Psoas muscle (tissue), 8 donors: ENCODE data around the gene USP48. TPM values are rescaled to one million over a fixed set of nuclear protein-coding genes. Genes with fewer than 3 reads are reported as not detected.

Experiments
- ATAC-seq, 4 donors: fragments of 200-7000 bp; cut with Tn5 transposase; one replicate each; pipeline ENCODE4 v1.9.1; 2020; ENCODE audit warnings: moderate library complexity in 3 of 4, mild to moderate bottlenecking in 2 of 4
- DNase-seq, 2 donors: peaks; one replicate each; pipeline ENCODE4 v3.0.0-alpha.2; 2020
- H3K27ac ChIP-seq: fragments of 200-600 bp; one replicate; pipeline ENCODE4 v1.8.0; 2022
- H3K27me3 ChIP-seq, 3 donors: fragments of 200-600 bp in 1 of 3; one replicate each; pipeline versions ENCODE4 v1.6.1 to v1.8.0; 2013 to 2022; ENCODE audit warnings: low read length in 2 of 3, mild to moderate bottlenecking in 2 of 3, moderate library complexity in 1 of 3; ENCODE audit not compliant: insufficient read depth in 3 of 3
- H3K36me3 ChIP-seq, 2 donors: fragments of 200-600 bp in 1 of 2; one replicate each; pipeline versions ENCODE4 v1.6.1 to v1.8.0; 2013 to 2022; ENCODE audit warnings: low read depth in 1 of 2, mild to moderate bottlenecking in 1 of 2, moderate library complexity in 1 of 2; ENCODE audit not compliant: insufficient read depth in 1 of 2
- H3K4me1 ChIP-seq: fragments of 200-600 bp; one replicate; pipeline ENCODE4 v1.8.0; 2022
- H3K4me3 ChIP-seq: fragments of 200-600 bp; one replicate; pipeline ENCODE4 v1.8.0; 2022; ENCODE audit warnings: mild to moderate bottlenecking
- H3K9me3 ChIP-seq: fragments of 200-600 bp; one replicate; pipeline ENCODE4 v1.8.0; 2022
- CTCF ChIP-seq: fragments of 200-600 bp; IDR thresholded peaks from one replicate; pipeline ENCODE4 v1.8.0; 2022; ENCODE audit warnings: antibody characterized with exemption
- WGBS, 3 donors: extraction: QIAGEN DNeasy Blood & Tissue Kit; methylation state at CpG; one replicate each; pipeline versions ENCODE4 v1.1.6 to v1.1.7; 2013; 5-methylcytosine and 5-hydroxymethylcytosine counted together
- intact Hi-C, 2 donors: fragments of 100-400 bp; cut with DNase I; formaldehyde crosslinking; loops; one replicate each; pipeline versions ENCODE4 v1.11.0 to v1.14.2; 2022
- polyA plus RNA-seq, 3 donors: library from polyadenylated mRNA; stranded (reverse); fragments of 200-250 nt; gene quantifications; one replicate each; pipeline ENCODE4 v1.2.3, GENCODE V29; 2013
- total RNA-seq, 4 donors: library from RNA; stranded (reverse); fragmentation: NEBNext Ultra II Directional in 2 of 4; extraction: Animal tissue kit (Norgen Biotek cat#: 25700) in 2 of 4; gene quantifications; one replicate each; pipeline versions ENCODE4 v1.2.1 to v1.2.4, GENCODE V29; 2021 to 2023
- donor health status: healthy with polysubstance abuse.
- donor health status: DM: no; HTN: no; CAD: no; lungs with moderate emphysema.
- donor health status: Bipolar disorder and iron deficiency.
- donor health status: healthy.
- donor health status: DM: yes; HTN: yes; CAD: no.
- donor health status: DM: no; HTN: no; CAD: no.
- donor health status: DM: no; HTN: no; CAD: no.
- donor health status: DM: yes; HTN: yes; CAD: no.

Gene USP48
- total and polyA plus RNA-seq, 7 donors, result 9.7 to 35.9 (median 20.3) TPM

- DNase-seq (no peak), ATAC-seq (no peak)
- no peak for TF ChIP-seq CTCF
- Histone ChIP-seq H3K36me3 (no peaks in the 10 kb centered on the region), H3K4me3 (no peak overlapping the region), H3K4me1 (peaks cover 14% of the 10 kb centered on the region), H3K27me3 (no peaks in the 10 kb centered on the region), H3K9me3 (no peaks in the 10 kb centered on the region), H3K27ac (no peak overlapping the region)
- WGBS, 3 donors, result 82 to 91% (median 87%) methylated on average over 10 of the region's 10 CpGs
- intact Hi-C loops, result no loop called here
These were observed 19.7 kb downstream of the USP48 start for GRCh38 chr1:21763236-21763635.

- WGBS, 3 donors, result 80 to 90% (median 84%) methylated on average over 8 of the region's 8 CpGs
- Histone ChIP-seq H3K27ac (no peak overlapping the region), H3K4me3 (no peak overlapping the region), H3K27me3 (no peaks in the 10 kb centered on the region), H3K36me3 (no peaks in the 10 kb centered on the region), H3K9me3 (no peaks in the 10 kb centered on the region), H3K4me1 (peaks cover 14% of the 10 kb centered on the region)
- ATAC-seq (no peak), DNase-seq (no peak)
- intact Hi-C loops, result no loop called here
- no peak for TF ChIP-seq CTCF
These were observed 20.9 kb downstream of the USP48 start for GRCh38 chr1:21762022-21762404.

- no peak overlapping the region for H3K4me3 ChIP-seq
- ATAC-seq (no peak), DNase-seq (no peak)
- H3K36me3 ChIP-seq, result peaks cover 0 to 5% of the 10 kb centered on the region in 2 donors
- intact Hi-C loops, result no loop called here
- H3K9me3 ChIP-seq, result no peaks in the 10 kb centered on the region
- H3K27ac ChIP-seq, result no peak overlapping the region
- WGBS, 3 donors, result 57 to 73% (median 61%) methylated on average over 3 of the region's 3 CpGs
- TF ChIP-seq CTCF, result no peak
- H3K27me3 ChIP-seq, result no peaks in the 10 kb centered on the region
- peaks cover 14% of the 10 kb centered on the region for H3K4me1 ChIP-seq
These were observed 21.9 kb downstream of the USP48 start for GRCh38 chr1:21761052-21761451.

- TF ChIP-seq CTCF, result no peak
- no peaks in the 10 kb centered on the region for H3K27me3 ChIP-seq
- H3K36me3 ChIP-seq, result peaks cover 0 to 17% of the 10 kb centered on the region in 2 donors
- no peak overlapping the region for H3K4me3 ChIP-seq
- intact Hi-C loops, result no loop called here
- DNase-seq (no peak), ATAC-seq (no peak)
- 68 to 72% (median 71%) methylated on average over 2 of the region's 2 CpGs for WGBS, 3 donors
- no peaks in the 10 kb centered on the region for H3K9me3 ChIP-seq
- no peak overlapping the region for H3K27ac ChIP-seq
- peaks cover 18% of the 10 kb centered on the region for H3K4me1 ChIP-seq
These were observed 23.1 kb downstream of the USP48 start for GRCh38 chr1:21759818-21760217.

GRCh38 chr1:21759182-21759581 is 23.8 kb downstream of the USP48 start:
- DNase-seq (no peak), ATAC-seq (no peak)
- Histone ChIP-seq H3K27me3 (no peaks in the 10 kb centered on the region), H3K4me3 (no peak overlapping the region), H3K9me3 (no peaks in the 10 kb centered on the region), H3K36me3 (peaks cover 0 to 23% of the 10 kb centered on the region in 2 donors), H3K4me1 (peaks cover 17% of the 10 kb centered on the region), H3K27ac (no peak overlapping the region)
- intact Hi-C loops, result no loop called here
- WGBS, 3 donors, result 41 to 65% (median 44%) methylated on average over 2 of the region's 2 CpGs
- no peak for TF ChIP-seq CTCF
